NB4 (cell line): ENCODE measurements around the gene LDLRAD4.

Experiments
- DNase-seq: peaks from one replicate; pipeline ENCODE4 v3.0.0; 2010; ENCODE audit warnings: low read depth
- H3K4me3 ChIP-seq: one replicate; pipeline ENCODE4 v1.5.1; 2011; ENCODE audit warnings: mild to moderate bottlenecking, low read depth, low read length, moderate library complexity
- MAX ChIP-seq: IDR thresholded peaks from 2 replicates; pipeline ENCODE4 v1.6.1; 2011; ENCODE audit warnings: low read depth, low read length
- MYC ChIP-seq: IDR thresholded peaks from 2 replicates; pipeline ENCODE4 v1.6.1; 2011; ENCODE audit warnings: low read depth, low read length
- POLR2A ChIP-seq: IDR thresholded peaks from 2 replicates; pipeline ENCODE4 v1.6.1; 2011; ENCODE audit warnings: mild to moderate bottlenecking; ENCODE audit not compliant: insufficient read length; ENCODE audit errors: extremely low read depth
- TF ChIP-seq, protein P1 (sequence below): IDR thresholded peaks from one replicate; pipeline ENCODE4 v1.5.1; 2012; ENCODE audit warnings: low read depth, low read length

The LDLRAD4 gene

DNA sequence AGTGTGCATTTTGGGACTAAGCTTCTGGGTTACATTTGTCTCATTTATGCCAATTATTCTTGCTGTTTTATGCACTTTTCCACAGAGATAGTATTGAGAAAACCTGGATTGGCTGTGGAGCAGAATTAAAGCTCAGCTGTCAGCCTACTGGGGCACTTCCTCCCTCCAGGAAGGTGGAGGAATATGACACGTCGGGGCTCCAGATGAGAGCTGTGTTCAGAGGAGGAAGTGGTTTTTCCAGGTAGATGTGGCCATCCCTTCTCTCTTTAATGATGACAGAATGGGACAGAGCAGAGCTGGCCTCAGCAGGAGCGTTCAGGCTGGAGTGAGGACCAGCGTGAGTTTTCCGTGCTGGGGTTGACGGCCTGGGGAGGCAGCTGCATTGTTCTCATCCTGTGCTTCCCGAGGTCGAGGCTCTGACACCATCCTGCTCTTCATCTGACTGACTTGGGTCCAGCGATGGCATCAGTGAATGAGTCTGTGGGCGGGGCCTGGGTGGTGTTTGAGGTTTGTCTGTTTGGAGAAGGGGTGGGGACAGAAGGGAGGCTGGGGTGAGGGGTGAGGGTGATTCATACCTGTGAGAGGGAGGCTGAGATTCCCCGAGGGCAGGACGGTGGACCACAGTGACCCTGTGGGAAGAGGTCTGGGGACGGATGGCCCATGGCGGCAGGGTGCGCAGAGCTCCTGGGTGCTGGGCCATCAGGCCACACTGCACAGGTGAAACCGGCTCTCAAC is 207.0 kb downstream of the LDLRAD4 start:
- no peak overlapping the region for H3K4me3 ChIP-seq
- no peak for DNase-seq
- TF ChIP-seq MAX (no peak), POLR2A (no peak), MYC (no peak)
- TF ChIP-seq, protein P1, sequence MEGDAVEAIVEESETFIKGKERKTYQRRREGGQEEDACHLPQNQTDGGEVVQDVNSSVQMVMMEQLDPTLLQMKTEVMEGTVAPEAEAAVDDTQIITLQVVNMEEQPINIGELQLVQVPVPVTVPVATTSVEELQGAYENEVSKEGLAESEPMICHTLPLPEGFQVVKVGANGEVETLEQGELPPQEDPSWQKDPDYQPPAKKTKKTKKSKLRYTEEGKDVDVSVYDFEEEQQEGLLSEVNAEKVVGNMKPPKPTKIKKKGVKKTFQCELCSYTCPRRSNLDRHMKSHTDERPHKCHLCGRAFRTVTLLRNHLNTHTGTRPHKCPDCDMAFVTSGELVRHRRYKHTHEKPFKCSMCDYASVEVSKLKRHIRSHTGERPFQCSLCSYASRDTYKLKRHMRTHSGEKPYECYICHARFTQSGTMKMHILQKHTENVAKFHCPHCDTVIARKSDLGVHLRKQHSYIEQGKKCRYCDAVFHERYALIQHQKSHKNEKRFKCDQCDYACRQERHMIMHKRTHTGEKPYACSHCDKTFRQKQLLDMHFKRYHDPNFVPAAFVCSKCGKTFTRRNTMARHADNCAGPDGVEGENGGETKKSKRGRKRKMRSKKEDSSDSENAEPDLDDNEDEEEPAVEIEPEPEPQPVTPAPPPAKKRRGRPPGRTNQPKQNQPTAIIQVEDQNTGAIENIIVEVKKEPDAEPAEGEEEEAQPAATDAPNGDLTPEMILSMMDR: no peak

- TF ChIP-seq, protein P1: no peak
- TF ChIP-seq MYC: no peak
- TF ChIP-seq MAX: no peak
- TF ChIP-seq POLR2A: no peak
- H3K4me3 ChIP-seq: no peak overlapping the region
- DNase-seq: no peak
Measured at GRCh38 chr18:13427354-13427753, 208.8 kb downstream of the LDLRAD4 start.

DNA sequence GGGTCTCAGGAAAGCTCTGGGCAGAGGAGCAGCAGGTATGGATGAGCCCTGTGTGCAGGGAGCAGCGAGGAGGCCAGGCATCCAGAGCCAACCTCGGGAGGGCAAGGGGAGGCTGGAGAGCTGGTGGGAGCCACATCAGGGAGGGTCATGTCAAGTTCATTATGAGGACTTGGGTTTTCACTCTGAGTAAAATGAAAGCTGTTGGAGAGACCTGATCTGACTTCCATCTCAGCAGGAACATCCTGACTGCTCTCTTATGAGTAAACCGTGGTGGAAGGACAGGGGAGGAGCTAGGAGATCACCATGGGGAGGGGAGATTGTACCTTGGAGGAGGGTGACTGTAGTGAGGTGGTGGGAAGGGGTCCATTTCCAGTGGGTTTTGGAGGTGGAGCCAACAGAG is 209.8 kb downstream of the LDLRAD4 start:
- TF ChIP-seq, protein P1: no peak
- TF ChIP-seq MYC (no peak), POLR2A (no peak), MAX (no peak)
- DNase-seq: no peak
- no peak overlapping the region for H3K4me3 ChIP-seq

DNA sequence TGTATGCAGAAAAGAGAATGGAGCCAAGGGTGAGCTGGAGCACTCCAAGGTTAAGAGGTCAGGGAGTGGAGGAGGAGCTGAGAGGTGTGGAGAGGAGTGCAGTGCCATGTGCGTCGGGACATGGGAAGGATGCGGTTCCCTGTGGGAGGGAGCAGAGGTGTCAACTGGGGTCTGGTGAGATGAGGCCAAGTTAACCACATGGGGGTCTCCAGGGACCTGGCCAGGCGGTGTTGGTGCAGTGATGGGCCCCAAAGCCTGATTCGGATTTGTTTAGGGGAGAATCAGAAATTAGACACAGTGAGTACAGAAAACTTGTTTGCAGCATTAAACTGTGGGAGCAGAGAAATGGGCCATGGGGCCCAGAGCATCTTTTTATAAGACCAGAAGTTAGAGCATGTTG is 210.5 kb downstream of the LDLRAD4 start:
- no peak overlapping the region for H3K4me3 ChIP-seq
- TF ChIP-seq MYC (no peak), MAX (no peak), POLR2A (no peak)
- TF ChIP-seq, protein P1: no peak
- DNase-seq: no peak

- H3K4me3 ChIP-seq: no peak overlapping the region
- no peak for TF ChIP-seq MYC
- TF ChIP-seq MAX: no peak
- TF ChIP-seq, protein P1: no peak
- TF ChIP-seq POLR2A: no peak
- DNase-seq: no peak
Measured at GRCh38 chr18:13429884-13430510, 211.4 kb downstream of the LDLRAD4 start.
